NCI-H2227 (cell line): Measurements from ENCODE around the gene TOR4A.

Experiments used
- DNase-seq: peaks from one replicate; lab custom pipeline; 2025; ENCODE audit not compliant: unreplicated experiment; lab: John Stamatoyannopoulos, UW

Gene TOR4A

DNA sequence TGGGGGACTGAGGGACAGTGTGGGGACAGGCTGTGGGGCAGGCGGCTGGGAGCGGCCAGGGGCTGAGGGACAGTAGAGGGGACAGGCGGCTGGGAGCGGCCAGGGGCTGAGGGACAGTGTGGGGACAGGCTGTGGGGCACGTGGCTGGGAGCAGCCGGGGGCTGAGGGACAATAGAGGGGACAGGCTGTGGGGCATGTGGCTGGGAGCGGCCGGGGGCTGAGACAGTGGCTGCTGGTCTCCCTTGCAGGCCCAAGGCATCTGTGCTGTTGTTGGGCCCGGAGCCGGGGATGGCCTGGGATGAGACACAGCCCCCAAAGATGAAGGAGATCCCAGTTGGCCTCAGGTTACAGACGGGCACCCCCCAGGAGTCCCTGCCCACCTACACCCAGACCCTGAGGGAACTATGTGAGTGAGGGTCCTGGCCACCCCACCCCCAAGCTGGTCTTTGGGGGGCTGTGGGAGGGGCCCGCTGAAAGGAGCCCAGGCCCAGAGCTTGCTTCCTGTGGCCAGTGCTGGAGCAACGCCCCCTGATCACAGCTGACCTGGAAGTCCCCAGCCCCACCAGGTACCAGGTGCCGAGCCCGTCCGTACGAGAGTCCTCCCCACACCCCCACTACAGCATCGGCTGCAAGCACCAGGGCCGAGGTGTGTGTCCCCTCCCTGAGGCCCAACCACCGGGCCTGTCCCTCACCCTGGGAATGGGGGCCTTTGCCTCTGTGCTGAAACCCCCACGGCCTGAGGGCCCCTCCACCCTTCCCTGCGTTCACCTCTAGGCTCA is 25.8 kb upstream of the TOR4A start:
- no peak for DNase-seq

DNA sequence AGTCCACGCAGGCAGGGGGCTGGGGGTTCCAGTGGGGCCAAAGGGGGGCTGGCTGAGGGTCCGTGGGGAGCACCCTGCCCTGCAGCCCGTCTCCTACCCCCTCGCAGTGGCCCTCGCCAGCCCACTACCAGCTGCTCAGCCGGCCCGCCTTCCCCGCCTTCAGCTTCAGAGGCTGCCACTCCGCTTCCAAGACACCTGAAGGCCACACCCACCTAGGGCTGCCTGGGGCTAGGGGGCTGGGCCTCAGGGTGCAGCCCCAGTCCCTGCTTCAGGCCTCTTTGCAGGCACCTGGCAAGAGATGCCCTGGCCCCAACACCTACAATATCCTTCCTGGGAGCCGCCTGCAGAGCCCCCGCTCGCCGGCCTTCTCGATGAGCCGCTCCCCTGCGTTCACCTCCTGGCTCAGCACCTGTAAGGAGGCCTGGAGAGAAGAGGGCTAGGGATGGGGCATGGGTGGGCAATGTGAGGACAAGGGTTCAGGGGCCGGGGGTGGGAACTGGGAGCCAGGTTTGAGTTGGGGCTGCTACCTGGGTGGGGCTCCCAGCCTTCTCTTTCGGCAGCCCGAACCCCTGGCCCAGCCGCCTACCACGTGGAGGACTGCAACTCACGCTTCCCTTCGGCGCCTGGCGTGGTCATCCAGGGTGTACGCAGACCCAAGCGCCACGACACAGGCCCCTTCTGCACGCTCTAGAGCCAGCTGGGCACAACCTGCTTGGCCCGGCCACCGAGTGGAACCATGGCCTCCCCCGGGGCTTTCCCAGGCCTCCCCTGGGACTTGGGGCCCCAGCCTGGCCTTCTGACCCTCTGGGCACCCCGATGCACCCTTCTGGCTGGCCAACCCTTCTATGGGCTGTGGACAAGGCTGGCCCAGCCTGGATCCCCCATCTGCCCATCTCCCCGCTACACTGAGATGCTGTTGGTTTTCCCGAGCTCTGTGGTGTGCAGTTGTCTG is 24.7 kb upstream of the TOR4A start:
- DNase-seq, result no peak

DNA sequence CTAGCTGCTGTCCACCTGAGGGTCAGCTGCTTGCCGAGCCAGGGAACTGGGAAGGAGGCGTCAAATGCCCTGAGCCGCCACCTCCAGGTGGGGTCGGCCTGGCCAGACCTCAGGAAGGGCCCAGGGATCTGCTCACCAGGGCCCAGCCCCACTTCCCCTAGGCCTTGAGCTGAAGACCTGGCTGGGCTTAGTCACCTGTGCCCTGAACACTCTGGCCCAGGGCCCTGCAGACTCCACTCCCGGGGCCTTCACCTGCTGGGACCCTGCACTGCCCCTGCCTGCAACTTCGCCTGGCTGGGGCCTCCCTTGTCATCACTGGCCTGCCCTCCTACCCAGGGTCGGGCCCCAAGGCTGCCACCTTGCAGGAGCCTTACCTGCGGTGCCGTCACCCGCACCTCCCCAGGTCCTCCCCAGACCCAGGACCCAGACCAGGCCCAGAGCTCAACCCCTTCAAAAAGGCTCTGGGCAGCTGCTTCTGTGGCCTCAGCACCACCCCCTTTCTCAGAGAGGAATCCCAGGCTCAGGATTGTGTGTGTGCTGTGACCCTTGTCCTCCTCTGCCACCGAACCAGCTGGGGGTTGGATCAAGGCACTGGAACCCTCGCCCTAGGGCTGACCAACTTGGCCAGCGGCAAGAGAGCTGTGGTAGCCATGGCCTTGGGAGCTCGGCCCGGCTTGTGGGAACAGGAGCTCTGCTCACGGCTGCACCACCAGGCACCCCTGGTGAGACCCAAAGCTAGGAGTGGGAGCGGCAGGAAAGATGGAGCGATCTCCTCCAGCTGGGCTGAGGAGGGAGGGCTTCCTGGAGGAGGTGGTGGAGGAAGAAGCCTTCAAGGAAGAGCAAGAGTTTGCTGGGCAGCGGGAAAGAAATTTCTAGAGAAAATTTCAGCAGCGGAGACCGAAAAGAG is 23.6 kb upstream of the TOR4A start:
- no peak for DNase-seq

DNA sequence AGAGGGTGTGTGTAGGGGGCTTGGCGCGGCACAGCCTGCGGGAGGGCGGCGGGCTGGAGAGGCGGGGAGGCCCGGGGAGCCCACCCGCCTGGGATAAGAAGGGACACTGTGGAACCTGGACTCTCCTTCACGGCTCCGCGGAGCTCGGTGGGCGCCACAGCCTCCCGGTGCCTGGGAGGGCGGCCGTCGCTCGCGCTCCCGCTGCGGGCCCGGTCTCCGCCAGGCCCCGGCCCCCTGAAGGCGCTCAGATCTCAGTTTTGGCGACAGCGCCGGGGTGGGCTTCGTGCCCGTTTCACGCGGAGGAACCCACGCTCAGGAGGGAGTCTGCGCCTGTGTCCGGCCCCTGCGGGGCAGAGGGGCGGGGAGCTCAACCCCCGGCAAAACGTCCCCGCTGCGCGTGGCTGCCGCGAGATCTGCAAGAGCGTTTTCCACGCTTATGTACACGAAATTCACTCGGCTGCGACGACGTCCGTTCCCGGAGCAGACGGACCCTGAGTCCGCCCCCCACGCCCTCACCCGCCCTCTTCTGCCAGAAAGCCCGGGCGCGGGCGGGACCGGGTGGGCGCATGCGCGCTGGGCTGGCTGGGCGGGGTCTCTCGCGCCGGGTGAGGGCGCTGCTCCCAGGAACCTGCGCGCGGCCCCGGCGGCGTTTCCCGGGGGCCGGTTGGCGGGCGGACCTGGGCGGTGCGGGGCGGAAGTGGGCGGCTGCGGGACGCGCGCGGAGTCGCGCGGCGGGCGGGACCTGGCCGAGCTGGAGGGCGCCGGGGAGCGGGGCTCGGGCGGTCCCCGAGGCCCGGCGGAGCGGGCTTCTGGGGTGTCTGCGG is 22.7 kb upstream of the TOR4A start, which contains the start of gene NELFB:
TSS of gene NELFB (plus strand) at position 704 of the 824 bp plus-strand sequence.
- DNase-seq, result peak; percentile 92

DNA sequence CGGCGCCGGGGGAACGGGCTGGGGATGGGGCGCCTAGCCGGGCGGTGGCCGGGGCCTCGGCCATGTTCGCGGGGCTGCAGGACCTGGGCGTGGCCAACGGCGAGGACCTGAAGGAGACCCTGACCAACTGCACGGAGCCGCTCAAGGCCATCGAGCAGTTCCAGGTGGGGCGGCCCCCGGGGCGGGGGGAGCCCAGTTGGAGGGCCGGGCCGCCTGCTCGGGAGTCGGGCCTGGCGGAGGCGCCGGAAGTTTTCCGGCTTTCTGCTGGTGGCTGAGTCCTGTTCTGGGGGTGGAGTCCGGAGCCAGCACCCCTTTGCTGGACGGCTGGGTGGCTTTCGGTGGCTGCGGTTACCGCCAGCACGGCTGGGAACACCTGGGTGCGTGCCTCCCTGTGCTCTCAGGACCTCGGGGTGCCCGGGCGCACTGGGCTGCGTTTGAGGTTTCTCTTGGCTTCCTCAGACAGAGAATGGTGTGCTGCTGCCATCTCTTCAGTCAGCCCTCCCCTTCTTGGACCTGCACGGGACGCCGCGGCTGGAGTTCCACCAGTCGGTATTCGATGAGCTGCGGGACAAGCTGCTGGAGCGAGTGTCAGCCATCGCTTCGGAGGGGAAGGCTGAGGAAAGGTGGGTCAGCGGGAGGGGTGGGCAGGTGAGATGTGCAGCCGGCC is 21.9 kb upstream of the TOR4A start:
- DNase-seq, result peak; percentile 72

DNA sequence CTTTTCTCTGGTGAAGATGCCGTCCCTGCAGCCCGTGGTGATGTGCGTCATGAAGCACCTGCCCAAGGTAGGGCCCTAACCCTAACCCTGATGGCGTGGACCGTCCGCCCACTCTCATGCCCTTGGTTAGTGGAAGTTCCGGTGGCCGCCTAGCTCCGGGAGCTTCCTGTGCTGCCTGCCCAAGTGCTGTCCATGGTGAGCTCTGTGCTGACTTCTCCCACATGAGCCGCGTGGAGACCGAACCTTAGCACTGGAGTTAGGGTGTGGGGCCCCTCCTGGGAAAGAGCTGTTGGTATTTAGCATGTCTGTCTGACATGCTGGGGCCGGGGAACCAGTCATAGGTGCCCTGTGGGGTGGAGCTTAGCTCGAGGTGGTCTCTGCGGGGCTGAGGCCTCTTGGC is 21.2 kb upstream of the TOR4A start:
- no peak for DNase-seq

DNA sequence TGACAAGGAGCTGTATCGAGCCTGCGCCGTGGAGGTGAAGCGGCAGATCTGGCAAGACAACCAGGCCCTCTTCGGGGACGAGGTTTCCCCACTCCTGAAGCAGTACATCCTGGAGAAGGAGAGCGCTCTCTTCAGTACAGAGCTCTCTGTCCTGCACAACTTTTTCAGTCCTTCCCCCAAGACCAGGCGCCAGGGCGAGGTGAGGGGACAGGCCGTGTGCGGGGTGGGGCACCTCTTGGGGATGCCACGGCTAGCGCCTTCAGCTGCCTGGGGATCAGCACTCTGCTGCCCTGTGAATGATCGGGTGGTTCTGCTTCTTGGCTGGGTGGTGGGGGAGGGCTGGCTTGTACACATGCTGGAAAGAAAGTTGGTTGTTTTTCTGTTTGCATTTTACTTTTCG is 20.7 kb upstream of the TOR4A start:
- no peak for DNase-seq

DNA sequence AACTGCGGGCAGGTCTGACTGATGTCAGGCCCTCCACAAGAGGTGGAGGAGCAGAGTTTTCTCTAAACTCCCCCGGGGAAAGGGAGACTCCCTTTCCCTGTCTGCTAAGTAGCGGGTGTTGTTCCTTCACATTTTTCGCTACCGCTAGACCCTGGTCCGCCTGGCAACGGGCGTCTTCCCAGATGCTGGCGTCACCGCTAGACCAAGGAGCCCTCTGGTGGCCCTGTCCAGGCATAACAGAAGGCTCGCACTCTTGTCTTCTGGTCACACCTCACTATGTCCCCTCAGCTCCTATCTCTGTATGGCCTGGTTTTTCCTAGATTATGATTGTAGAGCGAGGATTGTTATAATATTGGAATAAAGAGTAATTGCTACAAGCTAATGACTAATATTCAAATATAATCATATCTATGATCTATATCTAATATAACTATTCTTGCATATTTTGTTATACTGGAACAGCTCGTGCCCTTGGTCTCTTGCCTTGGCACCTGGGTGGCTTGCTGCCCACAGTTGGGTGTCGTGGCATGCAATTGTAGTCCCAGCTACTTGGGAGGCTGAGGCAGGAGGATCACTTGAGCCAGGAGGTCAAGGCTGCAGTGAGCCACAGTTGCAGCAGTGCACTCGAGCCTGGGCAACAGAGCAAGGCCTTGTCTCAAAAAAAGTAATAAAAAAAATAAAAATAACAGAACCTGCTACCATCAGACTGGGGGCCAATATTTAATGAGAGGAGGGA is 15.2 kb upstream of the TOR4A start:
- DNase-seq, result peak; percentile 15

DNA sequence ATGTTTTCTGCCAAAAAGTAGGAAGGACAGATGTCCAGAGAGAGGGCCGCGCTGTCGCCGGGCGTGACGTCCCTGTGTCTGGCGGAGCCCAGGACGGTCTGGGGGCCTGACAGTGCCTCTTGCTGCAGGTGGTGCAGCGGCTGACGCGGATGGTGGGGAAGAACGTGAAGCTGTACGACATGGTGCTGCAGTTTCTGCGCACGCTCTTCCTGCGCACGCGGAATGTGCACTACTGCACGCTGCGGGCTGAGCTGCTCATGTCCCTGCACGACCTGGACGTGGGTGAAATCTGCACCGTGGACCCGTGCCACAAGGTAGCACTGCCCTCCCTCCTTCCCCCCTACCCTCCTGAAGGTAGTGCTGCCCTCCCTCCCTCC is 14.6 kb upstream of the TOR4A start:
- DNase-seq, result no peak

DNA sequence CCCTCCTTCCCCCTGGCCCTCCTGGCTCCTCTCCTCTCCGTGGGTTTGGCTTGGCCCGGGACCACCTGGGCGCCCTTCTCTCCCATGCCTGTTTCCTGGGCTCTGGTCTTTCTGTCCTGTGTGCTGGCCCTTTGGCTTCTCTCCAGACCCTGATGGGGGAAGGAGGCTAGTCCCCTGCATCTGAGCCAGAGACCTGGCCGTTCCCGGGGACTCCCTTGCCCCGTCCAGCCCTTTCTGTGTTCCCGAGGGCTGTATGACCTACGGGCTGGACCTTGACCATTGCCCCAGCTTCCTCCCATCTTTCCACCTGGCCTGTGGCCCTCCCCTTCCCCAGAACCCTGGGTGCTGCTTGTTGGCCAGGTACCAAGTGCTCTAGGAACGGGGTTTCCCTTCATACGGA is 14.0 kb upstream of the TOR4A start:
- no peak for DNase-seq

DNA sequence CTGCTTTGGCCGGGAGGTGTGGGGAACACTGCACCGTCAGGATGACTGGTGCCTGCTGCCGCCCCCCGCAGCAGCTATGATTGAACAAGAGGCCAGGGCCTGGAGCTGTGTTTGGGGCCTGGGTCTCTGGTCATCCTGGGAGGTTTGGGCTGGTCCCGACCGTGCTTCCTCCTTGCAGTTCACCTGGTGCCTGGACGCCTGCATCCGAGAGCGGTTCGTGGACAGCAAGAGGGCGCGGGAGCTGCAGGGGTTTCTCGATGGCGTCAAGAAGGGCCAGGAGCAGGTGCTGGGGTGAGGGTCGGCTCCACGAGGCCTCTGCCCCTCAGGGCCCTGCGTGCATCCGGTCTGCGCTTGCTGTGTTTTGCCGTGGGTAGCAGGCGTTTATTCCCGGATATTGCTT is 13.5 kb upstream of the TOR4A start:
- no peak for DNase-seq

DNA sequence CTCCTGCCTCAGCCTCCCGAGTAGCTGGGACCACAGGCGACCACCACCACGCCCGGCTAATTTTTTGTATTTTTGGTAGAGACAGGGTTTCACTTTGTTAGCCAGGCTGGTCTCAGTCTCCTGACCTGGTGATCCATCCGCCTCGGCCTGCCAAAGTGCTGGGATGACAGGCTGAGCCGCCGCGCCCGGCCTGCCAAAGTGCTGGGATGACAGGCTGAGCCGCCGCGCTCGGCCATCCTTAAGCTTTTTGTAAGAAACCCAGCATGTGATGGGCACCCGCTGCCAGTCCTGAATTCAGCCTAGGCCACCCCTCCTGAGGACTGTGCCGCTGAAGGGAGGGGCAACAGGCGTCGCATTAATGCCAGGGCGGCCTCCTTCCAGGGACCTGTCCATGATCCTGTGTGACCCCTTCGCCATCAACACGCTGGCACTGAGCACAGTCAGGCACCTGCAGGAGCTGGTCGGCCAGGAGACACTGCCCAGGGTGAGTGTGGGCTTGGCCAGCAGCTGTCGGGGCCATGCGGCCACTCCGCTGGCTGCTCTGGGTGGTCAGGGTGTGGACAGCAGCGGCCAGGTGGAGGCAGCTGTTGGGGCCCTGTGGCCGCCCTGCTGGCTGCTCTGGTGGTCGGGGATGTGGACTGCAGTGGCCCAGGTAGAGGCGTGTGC is 11.9 kb upstream of the TOR4A start:
- DNase-seq, result no peak

DNA sequence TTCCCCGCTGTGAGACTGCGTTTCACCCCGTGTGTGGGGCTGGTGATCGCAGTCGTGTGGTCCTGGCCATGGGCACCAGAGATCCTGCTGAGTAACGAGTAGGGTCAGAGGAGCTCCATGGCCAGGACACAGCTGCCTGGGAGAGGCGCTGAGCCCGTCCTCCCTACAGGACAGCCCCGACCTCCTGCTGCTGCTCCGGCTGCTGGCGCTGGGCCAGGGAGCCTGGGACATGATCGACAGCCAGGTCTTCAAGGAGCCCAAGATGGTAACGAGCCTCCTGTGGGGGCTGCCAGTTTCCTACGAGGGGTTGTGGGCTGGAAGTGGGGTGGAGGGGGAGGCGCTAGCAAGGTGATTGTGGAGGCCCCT is 11.4 kb upstream of the TOR4A start:
- DNase-seq, result no peak

DNA sequence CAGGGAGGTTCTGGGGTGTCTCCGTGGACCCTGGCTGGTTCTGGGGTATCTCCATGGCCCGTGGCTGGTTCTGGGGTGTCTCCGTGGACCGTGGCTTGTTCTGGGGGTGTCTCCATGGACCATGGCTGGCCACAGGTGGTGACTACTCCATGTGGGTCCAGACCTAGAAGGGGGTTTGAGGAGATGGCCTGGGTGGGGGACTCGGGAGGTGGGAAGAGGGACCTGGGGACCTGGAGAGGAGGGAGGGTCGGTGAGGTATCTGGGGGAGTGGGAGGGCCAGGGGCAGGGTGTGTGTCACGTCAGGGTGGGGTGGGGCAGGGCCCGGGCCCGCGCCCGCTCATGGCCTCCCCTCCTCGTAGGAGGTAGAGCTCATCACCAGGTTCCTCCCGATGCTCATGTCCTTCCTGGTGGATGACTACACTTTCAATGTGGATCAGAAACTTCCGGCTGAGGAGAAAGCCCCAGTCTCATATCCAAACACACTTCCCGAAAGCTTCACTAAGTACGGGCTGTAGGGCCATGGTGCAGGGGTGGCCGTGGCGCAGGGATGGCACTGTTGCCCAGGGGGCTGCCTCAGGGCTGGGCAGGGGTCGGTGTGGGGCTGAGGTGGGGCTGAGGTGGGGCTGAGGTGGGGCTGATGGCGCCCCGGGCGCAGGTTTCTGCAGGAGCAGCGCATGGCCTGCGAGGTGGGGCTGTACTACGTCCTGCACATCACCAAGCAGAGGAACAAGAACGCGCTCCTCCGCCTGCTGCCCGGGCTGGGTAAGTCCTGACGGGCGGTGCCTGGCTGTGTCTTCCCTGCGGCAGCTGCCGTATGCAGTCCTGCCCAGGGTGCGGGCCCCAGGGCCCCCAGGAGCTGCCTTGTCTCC is 10.7 kb upstream of the TOR4A start:
- DNase-seq, result no peak

DNA sequence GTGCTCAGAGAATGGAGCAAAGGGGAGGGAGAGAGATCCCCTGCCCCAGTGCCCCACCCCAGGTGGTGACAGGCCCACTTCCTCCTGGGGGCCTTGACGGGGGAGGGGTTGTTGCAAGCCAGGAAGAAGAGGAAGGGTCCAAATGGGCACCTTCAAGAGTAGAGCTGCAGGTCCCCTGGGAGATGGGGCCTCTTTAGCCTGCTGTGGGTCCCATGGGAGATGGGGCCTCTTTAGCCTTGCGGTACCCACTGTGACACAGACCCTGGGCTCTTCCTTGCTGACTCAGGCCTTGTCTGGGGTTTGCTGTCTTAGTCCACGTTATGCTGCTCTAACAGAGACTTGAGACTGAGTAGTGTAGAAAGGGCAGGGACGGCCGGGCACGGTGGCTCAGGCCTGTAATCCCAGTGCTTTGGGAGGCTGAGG is 9.6 kb upstream of the TOR4A start:
- no peak for DNase-seq

DNA sequence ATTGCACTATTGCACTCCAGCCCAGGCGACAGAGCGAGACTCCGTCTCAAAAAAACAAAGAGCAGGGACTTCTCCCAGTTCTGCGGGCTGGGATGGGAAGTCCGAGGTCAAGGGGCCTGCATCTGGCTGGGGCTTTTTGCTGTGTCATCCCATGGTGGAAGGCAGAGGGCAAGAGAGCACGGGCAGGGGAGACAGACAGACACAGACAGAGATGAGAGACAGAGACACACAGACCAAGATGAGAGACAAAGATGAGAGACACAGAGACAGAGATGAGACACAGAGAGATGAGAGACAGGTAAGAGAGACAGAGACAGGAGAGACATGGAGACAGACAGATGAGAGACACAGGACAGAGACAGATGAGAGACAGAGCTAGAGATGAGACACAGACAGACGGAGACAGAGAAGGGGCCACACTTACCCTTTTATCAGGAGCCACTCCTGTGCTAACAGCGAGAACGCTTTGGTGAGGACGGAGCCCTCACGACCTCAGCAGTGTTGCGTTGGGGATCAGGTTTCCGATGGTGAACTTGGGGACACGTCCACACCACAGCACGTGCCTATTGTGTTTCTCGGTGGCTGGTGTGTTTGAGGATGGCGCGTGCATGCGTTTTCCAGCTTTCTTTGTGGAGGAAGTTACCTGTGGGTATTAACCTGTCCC is 8.9 kb upstream of the TOR4A start:
- DNase-seq, result no peak

DNA sequence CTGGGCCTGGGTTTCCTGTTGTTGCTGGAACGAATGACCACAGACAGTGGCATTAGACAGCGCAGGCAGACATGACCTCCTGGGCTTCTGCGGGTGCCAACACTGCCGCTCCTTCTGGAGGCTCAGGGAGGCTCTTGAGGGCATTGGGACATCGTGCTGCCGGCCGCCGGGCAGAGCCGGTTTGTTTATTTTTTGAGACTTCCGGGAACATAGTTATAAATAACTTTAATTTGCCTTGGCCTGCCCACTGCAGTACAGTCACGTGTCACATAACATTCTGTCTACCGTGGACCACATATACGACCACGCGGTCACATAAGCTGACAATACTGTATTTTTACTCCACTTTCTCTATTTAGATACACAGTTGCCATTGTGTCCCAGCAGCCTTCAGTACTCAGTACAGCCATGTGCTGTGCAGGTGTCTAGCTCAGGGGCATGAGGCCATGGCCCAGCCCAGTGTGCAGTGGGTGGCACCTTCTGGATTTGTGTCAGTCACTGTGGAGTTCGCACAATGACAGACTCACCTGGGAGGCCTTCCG is 8.2 kb upstream of the TOR4A start:
- DNase-seq, result no peak
